Measurements from ENCODE around the gene CFAP97D2.

The CFAP97D2 gene

DNA sequence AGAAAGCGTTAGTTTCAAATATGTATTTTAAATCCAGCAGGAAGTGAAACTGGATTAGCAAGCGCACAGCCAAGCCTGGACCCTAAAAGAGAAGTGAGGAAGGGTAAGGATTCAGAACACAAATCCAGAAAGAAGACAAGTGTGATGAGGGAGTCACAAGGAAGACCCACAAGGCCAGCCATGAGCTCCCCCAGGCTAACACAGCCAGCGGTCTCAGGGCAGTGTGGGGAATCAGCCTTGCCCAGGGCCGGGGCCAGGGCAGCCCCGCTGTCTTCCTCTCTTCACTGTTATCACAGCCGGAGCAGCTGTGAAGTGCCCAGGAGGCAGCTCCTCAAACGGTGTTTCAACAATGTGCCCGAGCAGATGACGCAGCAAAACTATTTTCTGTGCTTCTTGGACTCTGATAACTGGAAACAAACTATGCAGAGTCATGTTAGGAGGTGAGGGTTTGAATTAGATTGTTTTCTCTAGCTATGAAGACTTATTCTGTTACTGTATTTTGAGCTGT, 43.5 kb downstream of the CFAP97D2 start:
- intact Hi-C loops (cut with DNase I) = no loop called here
- peak in 5 of 42 donors; percentile 8 to 44 (median 29) for DNase-seq

DNA sequence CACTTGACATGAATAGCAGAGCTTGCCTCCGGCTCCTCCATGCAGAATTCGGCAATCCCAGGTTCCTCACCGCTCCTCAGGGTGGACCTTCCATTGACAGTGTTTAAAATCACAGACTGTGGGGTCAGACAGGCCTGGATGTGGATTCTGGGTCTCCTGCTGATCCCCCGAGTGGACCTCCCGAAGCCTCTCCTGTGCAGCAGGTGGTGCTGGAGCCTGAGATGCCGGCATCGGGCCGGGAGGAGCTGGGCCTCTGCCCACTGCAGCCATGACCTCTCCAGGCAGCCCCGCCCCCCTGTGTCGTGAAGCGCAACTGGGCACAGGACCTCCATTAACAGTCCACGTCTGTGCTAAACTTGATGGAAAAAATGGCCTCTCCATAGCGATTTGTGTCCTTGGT, 45.1 kb downstream of the CFAP97D2 start:
- intact Hi-C loops (cut with DNase I) = no loop called here
- no peak for DNase-seq

DNA sequence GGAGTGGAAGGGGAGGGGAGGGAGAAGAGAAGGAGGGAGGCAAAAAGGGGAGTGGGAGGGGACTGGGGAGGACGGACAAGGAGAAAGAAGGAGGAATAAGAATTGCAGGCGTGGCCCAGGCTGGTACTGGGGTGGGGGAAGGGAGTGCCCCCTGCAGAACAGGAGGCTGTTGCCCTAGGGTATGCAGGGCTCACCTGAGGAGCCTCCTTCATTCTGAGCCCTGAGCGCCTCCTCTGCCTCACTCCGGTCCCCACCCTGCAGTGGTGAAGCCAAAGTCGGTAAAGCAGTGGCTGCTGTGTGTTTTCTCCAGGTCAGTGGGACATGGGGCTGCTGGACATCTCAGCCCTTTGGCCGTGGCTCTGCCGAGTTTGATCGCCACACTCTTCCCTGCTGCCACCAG, 46.6 kb downstream of the CFAP97D2 start:
- intact Hi-C loops (cut with DNase I) = loop anchor here (2.0 kb wide), 1 partner anchor 275 kb away; no protein-coding TSS in a partner anchor
- DNase-seq = no peak

DNA sequence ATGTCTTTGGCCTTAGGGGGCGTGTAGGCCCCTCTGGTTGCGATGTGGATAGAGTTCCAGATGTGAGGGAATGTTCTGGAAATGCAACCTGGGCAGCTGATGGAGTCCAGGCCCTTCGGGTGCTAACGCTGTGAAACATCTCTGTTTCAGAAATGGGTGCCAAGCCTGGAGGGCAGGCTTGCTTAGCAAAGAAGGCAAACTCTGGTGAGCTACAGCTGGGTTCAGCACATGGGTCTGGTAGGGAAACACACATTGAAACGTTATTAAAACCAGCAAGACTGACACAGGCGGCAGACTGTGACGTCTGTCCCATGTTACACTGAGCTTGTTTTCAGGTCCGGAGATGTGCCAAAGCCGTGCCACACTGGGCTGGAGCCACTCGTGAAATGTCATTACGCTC, 47.0 kb downstream of the CFAP97D2 start:
- intact Hi-C loops (cut with DNase I) = loop anchor here (2.0 kb wide), 1 partner anchor 275 kb away; no protein-coding TSS in a partner anchor
- peak in 19 of 42 donors; percentile 4 to 52 (median 35) for DNase-seq

DNA sequence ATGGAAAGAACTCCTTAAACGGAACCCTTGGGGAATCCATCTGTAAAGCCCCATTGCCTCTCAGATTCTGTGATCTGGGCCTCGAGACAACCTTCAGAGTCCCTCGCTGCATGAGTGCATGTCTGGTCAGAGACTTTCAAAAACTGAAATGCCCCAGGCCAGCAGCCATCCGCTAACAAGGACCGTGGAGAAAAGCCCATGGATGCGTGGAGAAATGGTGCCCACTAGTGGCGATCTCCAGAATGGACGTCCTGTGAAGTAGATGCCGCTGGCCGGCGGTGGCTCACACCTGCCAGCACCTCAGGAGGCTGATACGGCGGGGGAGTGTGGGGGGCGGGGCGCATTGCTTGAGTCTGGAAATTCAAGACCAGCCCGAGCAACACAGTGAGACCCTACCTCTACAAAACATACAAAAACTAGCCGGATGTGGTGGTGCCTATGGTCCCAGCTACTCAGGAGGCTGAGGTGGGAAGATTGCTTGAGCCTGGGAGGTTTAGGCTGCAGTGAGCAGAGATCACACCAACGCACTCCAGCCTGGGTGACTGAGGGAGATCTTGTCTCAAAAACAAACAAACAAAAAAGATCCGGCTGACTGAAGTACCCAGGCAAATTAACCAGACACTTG, 47.8 kb downstream of the CFAP97D2 start:
- intact Hi-C loops (cut with DNase I) = loop anchor here (2.0 kb wide), 1 partner anchor 276 kb away; no protein-coding TSS in a partner anchor
- DNase-seq = peak; percentile 66 to 96 (median 89)

DNA sequence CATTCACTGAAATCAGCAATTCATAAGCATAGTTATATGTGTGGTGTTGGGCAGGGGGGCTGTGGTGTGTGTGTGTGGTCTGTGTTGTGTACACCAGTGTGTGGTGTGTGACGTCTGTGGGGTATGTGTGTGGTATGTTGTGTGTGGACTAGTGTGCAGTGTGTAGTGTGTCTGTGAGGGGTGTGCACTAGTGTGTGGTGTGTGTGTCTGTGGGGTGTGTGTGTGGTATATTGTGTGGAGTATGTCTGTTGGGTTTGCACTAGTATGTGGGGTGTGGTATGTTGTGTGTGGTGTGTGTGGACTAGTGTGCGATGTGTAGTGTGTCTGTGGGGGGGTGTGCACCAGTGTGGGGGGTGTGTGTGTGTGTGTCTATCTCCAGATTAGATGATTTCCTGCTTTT, 48.5 kb downstream of the CFAP97D2 start:
- intact Hi-C loops (cut with DNase I) = loop anchor here (2.0 kb wide), 1 partner anchor 277 kb away; no protein-coding TSS in a partner anchor
- DNase-seq = no peak

DNA sequence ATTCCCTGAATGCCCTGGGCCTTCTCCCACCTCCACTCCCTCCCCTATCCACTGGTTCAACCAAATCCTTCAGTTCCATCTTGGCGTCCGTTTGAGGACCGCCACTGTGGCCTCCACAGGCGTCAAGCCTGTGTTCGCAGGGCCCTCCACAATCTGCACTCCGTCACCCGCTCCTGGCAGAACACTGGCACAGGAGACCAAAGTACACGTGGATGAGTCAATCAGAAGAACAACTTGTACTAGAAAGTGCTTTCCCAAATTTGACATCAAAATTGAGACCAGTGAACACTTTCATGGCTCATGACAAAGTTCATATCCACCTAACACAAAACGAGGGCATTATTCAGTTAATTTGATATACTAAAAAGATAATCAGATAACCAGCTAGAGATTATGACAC, 49.1 kb downstream of the CFAP97D2 start:
- intact Hi-C loops (cut with DNase I) = no loop called here
- DNase-seq = no peak

DNA sequence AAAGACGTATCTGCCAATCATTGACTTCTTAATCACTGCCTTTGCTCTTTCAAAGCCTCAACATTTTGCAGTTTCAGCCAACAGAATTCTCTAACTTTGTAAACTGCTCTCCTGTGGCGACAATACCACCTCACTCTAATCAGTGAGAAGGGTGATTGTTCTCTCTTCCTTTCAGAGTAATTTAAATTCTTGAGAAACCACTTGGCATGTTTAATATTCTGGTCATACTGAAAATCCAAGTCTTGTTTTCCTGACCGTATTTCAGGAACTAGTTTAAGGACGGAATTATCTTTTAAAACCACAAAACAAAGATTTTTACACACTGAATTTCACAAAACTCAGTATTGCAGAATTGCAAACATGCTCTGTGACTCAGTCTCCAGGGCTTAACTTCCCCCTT, 50.4 kb downstream of the CFAP97D2 start:
- DNase-seq = no peak
- intact Hi-C loops (cut with DNase I) = no loop called here

DNA sequence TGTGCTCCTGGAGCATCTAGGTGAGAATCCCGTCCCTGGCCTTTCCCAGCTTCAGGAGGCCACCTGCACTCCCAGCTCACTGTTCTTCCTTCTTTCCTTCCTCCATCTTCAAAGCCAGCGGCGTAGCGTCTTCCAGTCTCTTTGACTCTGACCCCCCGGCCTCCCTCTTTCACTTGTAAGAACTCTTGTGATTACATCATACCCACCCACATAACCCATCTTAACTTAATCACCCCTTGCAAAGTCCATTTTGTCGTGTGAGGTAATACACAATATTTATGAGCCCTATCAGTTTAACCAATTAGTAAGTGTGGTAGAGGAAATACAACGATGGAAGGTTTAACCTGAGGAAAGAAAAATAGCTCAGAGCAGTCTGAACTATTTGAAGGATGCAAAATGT, 51.1 kb downstream of the CFAP97D2 start:
- no peak for DNase-seq
- intact Hi-C loops (cut with DNase I) = no loop called here

DNA sequence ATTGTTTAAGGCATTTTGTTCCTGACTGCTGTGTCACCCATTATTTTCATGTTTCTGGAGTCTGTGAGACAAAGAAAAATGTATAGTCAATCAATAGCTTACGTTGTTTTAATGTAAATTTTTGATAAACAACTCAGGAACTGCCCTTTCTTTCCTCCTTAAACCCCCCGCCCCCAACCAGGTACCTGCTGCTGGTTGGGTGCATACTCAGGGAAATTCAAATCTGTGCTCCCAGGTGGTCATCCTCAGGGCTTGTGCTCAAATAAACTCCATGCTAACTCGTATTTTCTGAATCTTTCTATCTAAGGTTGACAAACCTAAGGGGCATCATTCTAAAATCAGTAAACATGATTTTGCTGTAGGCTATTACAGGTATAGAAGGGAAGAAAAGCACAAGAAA, 51.5 kb downstream of the CFAP97D2 start:
- DNase-seq = no peak
- intact Hi-C loops (cut with DNase I) = no loop called here

DNA sequence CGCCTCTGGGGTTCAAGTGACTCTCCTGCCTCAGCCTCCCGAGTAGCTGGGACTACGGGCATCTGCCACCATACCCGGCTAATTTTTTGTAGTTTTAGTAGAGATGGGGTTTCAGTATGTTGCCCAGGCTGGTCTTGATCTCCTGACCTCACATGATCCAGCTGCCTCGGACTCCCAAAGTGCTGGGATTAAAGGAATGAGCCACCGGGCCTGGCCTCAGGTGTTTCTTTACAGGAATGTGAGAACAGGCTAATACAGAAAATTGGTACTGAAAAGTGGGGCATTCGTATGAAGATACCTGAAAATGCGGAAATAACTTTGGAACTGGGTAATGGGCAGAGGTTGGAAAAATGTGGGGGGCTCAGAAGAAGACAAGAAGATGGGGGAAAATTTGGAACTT, 52.8 kb downstream of the CFAP97D2 start:
- intact Hi-C loops (cut with DNase I) = no loop called here
- DNase-seq = no peak

DNA sequence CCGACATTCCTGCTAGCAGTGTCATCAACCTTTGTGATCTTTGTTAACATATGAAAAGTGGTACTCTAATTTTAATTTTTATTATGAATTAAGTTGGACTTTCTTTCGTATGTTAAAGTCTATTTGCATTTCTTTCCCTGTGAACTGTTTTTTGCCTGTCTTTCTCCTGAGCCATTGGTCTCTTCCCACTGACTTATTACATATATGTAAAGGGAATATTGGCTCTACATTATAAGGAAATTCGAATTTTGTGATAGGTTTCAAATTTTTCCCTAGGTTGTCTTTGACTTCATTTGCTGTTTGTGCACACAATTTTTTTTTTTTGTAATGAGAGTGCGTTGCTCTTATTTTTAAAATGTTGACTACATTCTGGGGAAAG, 55.2 kb downstream of the CFAP97D2 start:
- intact Hi-C loops (cut with DNase I) = no loop called here
- no peak for DNase-seq

DNA sequence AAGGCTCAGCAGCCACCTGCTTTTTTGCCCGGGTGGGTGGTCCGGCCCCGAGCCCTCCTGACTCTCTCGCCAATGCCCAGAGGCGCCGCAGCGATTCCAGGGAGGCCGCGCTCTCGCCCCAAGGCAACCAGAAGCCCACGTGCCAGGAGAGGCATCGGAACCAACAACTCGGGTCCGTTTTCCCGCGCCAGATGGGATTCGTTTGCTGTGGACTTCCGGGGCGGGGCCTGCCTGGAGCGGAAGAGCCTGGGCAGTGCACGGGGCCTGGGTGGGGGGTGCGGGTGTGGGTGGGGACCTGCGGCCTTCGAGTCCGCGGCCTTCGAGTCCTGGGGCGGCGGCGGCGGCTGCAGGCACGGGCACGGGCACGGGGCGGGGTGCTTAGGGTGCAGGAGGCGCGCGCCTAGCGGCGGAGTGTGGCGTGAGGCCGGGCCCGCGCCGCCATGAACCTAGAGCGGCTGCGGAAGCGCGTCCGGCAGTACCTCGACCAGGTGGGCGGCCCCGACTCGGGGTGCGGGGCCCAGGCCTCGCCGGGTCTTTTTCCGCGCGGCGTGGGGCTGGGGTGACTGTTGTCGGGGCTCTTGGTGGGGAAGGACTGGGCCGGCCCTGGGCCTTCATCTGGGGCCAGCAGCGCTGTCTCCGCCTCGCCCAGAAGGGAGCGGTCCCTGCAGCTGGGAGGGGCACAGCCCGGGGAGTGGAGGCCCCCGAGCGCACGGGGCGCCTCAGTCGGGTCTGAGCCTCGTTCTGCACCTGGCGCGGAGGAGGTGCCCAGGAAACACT, 55.8 kb downstream of the CFAP97D2 start, which contains the start of gene CDC16:
CDC16 (plus strand) TSS at position 253 of the 777 bp plus-strand sequence; CDS start at position 441, 188 bp downstream.
- intact Hi-C loops (cut with DNase I) = no loop called here
- DNase-seq = peak; percentile 87 to 97 (median 95)

DNA sequence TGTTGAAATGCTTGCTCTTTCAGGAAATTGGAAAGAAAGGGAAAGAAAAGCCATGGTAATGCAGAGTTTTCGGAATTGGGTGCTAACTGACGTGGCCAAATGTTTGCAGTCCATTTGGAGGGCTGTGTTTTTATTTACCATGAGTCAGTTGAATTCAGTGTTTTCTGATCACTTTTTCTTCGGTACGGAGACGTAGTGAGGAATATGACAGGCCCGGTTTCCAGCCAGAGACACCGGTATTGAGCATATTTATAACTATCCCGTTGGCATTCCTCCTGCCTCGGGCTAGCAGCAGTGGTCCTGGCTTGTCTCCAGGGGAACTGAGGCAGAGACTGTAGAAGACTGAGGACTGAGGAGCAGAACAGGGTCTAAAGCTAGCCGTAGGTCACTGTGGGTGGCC, 56.6 kb downstream of the CFAP97D2 start:
- DNase-seq = no peak
- intact Hi-C loops (cut with DNase I) = no loop called here

DNA sequence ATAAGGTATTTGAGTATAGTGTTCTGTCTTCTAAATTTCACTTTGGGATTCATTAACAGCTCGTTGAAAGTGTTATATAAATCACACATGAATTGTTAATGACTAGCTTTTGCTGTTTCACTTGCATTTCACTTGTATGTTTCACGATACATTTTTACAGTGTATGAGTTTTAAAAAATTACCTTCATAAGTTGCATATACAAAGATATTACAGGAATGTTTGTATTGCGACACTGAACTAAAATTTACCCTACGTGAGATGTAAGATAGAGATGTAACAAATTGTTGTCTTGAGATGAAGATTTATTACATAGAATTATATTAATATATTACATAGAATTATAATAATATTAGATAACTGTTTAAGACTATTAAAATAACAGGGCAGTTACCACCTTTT, 57.2 kb downstream of the CFAP97D2 start:
- intact Hi-C loops (cut with DNase I) = no loop called here
- no peak for DNase-seq

DNA sequence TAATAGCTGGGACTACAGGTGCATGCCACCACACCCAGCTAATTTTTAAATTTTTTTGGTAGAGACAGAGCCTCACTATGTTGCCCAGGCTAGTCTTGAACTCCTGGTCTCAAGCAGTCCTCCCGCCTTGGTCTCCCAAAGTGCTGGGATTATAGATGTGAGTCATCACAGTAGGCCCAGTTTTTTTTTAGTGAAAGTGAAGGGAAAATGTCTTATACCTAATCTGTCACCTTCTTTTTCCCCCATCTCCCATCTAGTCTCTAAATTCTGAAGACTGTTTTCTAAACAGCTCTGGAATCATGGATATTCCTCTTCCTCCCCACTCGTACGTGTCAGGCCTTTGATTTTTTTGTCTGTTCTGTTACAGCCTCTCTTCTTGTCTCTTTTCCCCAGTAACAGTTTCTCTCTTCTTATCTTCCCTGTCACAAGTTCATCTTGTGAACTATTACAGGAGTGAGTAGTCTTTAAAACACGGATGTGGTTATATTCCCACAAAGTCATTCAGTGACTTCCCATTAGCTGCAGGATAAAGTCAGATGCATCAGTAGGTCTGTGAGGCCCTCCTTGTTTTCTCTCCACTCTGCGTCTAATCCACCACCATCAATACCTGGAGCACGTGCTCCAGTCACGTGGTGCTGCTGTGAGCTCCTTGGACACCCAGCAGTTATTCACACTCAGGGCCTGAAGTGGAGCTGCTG, 58.5 kb downstream of the CFAP97D2 start:
- intact Hi-C loops (cut with DNase I) = no loop called here
- no peak for DNase-seq

DNA sequence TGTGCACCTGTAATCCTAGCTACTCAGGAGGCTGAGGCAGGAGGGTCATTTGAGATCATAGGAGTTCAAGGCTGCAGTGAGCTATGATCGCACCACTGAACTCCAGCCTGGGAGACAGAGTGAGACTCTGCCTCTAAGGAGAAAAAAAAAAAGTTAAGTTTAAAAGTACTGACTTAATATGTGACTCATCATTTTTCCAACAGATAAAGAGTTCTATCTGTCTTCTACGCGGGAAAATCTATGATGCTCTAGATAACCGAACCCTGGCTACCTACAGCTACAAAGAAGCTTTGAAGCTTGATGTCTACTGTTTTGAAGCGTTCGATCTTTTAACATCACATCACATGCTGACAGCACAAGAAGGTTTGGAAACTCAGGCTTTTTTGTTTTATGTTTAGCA, 62.9 kb downstream of the CFAP97D2 start:
- no peak for DNase-seq
- intact Hi-C loops (cut with DNase I) = no loop called here

DNA sequence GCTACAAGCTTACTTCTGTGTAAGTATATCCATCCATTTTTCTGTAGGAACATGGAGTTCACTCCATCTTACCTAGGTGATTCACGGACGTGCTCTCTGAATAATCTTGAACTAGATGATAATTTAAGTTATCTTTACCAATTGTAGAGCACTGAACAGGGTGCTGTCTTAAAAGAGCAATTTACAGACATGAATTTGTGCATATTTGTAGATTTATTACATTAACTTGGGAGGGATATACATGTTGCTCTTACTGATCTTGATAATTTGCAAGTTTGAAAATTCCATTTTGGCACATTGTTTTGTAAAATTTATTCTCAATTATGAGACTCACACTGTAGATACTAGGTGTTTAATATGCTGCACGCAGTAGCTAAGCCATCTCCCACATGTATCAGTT, 64.9 kb downstream of the CFAP97D2 start:
- DNase-seq = no peak
- intact Hi-C loops (cut with DNase I) = no loop called here

DNA sequence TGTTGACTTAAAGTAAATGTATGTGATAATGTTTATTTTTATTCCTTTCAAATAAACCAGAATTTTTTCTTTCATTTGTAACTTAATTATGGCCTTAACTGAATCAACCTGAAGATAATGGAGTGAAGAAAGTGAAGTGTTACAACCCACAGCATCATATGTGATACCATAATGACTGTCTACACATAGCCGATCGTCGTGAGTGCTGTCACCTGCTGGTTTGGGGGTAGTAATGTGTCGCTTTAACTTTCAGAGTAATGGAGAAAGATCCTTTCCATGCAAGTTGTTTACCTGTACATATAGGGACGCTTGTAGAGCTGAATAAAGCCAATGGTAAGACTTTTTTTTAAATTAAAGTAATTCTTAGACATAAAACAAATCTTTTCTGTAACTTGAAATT, 65.6 kb downstream of the CFAP97D2 start:
- intact Hi-C loops (cut with DNase I) = no loop called here
- no peak for DNase-seq

DNA sequence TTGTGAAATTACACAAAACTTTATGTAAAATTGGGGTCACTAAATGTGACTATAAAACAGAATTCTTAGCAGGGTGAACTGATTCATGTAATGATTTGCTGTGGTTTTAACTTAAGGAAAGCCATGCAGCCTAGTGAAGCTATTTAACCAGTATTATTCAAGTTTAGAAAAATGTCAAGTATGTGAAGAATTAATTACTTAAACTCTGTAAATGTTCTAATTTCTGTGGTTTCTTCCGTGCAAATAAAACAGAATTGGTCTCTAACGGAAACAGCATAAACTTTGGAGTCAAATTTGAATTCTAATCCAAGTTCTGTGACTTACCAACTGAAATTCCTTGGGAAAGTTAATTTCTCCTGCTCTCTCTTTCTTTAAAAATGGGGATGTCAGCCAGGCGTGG, 69.0 kb downstream of the CFAP97D2 start:
- intact Hi-C loops (cut with DNase I) = no loop called here
- no peak for DNase-seq

All from head of caudate nucleus (tissue), 42 donors.